ENCODE results near the gene RPL28. TPM values are rescaled to one million over a fixed set of nuclear protein-coding genes. Genes with fewer than 3 reads are reported as not detected.

RPL28 gene
- total RNA-seq, 1 experiment from 2014 or later: 836 TPM

DNA sequence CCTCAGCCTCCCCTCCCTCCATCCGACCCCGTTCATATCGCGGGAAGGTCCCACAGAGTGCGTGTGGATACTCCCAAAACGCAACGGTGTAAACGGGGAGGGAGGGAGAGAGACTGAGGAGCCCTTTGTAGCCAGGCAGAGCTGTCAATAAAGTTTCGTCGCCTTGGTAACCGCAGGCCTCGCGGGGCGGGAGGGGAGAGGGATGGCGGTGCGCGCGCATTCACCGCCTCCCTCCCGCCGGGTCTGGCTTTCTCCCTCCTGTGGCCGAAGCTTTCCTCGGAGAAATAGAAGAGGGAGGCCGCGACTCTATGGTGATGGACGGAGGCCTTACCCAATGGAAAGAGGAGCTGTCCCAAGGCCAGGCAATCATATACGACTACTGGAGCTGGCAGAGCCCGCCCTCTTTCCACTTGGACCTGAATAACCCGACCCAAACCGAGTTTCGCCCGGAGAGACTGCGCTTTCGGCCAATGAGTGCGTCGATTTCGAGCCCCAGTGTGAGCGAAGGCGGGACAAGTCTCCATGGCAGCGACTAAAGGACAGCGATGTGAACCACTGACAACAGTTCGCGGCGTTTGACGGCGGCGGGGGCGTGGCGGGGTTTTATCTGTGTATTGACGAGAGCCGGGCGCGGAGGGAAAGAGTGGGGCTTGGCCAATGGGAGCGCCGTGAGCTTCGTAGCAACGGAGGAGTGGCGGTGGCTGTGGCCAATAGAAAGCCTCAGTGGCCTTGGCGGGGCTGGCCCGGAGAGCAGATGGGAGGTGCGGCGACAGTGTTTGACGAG is 46.4 kb upstream of the RPL28 start, which contains the start of gene KMT5C:
TSS of gene KMT5C (plus strand) at position 772 of the 784 bp plus-strand sequence. CDS start 2,061 bp downstream, outside the sequence.
- Histone ChIP-seq H3K9me2 (replicated peaks; ENCODE audit: low read length) (no peaks in the 10 kb centered on the region), H3K4me1 (ENCODE audit: insufficient read depth, low read length) (peaks cover 19% of the 10 kb centered on the region), H3K4me3 (ENCODE audit: low read length) (peak within 1 kb of the TSS; percentile 80), H3K9me3 (ENCODE audit: low read length) (no peaks in the 10 kb centered on the region), H3K27me3 (ENCODE audit: low read length) (no peaks in the 10 kb centered on the region), H3K4me2 (ENCODE audit: low read length) (peak within 1 kb of the TSS; percentile 97), H3K27ac (ENCODE audit: low read length) (peak within 1 kb of the TSS; percentile 95), H4K20me1 (ENCODE audit: low read length) (no peaks in the 10 kb centered on the region), H3K36me3 (ENCODE audit: low read depth, low read length) (no peaks in the 10 kb centered on the region), H3K9ac (ENCODE audit: low read length) (peak within 1 kb of the TSS; percentile 88), H3F3A (ENCODE audit: low read length, unreplicated experiment) (no peaks in the 10 kb centered on the region), H3K79me2 (ENCODE audit: low read length) (peaks cover 11% of the 10 kb centered on the region), H2AFZ (ENCODE audit: low read length) (peak within 1 kb of the TSS; percentile 72)
- ChIA-PET POLR2A (ENCODE audit: unreplicated experiment) (interaction anchor here (0.5 to 1.8 kb wide), 19 partner anchors 11 to 1495 kb away, joined by 3 to 9 read pairs (median 4); partner anchors contain the start of genes BRSK1, HSPBP1, ISOC2 and PPP6R1), CTCF (interaction anchor here (0.6 to 1.5 kb wide), 7 partner anchors 9 to 45 kb away, joined by 3 to 9 read pairs (median 5); partner anchors contain the start of gene TMEM238)
- peak; percentile 86 for ATAC-seq
- intact Hi-C loops (cut with micrococcal nuclease): loop anchor here (1.0 to 5.0 kb wide), 4 partner anchors 16 to 127 kb away; partner anchors contain the start of genes COX6B2, RPL28 and TMEM238
- BruUV-seq (replicated peaks): no TSS peak
- DNase-seq: peak; percentile 100
- TF ChIP-seq EZH2 (IDR thresholded peaks at IDR 0.05; ENCODE audit: low read length, unreplicated experiment): no peak
- TF ChIP-seq, protein P1, sequence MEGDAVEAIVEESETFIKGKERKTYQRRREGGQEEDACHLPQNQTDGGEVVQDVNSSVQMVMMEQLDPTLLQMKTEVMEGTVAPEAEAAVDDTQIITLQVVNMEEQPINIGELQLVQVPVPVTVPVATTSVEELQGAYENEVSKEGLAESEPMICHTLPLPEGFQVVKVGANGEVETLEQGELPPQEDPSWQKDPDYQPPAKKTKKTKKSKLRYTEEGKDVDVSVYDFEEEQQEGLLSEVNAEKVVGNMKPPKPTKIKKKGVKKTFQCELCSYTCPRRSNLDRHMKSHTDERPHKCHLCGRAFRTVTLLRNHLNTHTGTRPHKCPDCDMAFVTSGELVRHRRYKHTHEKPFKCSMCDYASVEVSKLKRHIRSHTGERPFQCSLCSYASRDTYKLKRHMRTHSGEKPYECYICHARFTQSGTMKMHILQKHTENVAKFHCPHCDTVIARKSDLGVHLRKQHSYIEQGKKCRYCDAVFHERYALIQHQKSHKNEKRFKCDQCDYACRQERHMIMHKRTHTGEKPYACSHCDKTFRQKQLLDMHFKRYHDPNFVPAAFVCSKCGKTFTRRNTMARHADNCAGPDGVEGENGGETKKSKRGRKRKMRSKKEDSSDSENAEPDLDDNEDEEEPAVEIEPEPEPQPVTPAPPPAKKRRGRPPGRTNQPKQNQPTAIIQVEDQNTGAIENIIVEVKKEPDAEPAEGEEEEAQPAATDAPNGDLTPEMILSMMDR (conservative IDR thresholded peaks at IDR 0.05; ENCODE audit: low read depth, low read length): peak; percentile 27; the same call in 1 of the 2 replicates

DNA sequence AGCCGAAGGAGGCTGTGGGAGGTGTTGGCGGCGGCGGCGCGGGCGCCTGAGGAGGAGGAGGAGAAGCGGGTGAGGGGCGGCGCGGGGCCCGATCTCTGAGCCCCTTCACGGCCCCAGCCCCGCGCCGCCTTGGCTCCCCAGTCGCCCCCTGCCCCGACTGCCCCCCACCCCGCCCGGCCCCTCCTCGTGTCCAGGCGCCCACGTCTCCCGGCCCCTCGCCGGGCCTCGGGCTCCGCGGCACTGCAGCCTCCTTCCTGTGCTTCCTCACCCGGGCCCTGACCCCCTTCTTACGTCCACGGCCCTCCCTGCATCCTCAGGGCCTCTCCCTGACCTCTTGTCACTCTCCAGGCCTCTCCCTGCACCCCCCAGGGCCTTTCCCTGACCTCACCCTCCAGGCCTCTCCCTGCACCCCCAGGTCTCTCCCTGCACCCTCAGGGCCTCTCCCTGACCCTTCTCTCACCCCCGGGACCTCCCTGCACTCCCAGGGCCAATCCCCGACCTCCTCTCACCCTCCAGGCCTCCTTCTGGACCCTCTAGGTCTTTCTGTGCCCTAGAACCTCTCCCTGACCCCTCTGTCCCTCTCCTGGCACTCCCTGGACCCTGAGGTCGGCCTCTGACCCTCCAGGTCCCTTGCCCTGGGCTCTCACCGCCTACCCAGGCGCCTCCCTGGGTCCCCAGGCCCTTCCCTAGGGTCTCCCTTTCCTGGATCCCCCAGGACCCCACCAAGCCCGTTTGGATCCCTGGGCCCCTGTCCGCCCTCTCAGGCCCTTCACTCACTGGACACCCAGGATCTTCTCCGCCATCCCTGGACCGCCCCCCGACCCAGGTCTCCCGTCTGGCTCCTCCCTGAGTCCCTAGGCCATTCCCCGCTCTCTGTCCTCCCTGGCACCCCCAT is 45.6 kb upstream of the RPL28 start:
- no peaks in the 10 kb centered on the region for H3K9me2 ChIP-seq (replicated peaks; ENCODE audit: low read length)
- ChIA-PET CTCF (interaction anchor here (0.6 to 1.2 kb wide), 6 partner anchors 8 to 44 kb away, joined by 3 to 9 read pairs (median 5); partner anchors contain the start of gene TMEM238), POLR2A (ENCODE audit: unreplicated experiment) (interaction anchor here (0.5 to 1.8 kb wide), 10 partner anchors 10 to 1073 kb away, joined by 3 to 8 read pairs (median 4); partner anchors contain the start of genes PPP6R1, TMEM238 and UBE2S)
- BruUV-seq (replicated peaks): no TSS peak
- ATAC-seq (no peak), DNase-seq (no peak)
- peak overlapping the region; percentile 38 for H3K27ac ChIP-seq (ENCODE audit: low read length)
- no peak for TF ChIP-seq EZH2 (IDR thresholded peaks at IDR 0.05; ENCODE audit: low read length, unreplicated experiment)
- TF ChIP-seq, protein P1 (conservative IDR thresholded peaks at IDR 0.05; ENCODE audit: low read depth, low read length): no peak
- no peaks in the 10 kb centered on the region for H3F3A ChIP-seq (ENCODE audit: low read length, unreplicated experiment)
- H3K4me2 ChIP-seq (ENCODE audit: low read length): peak overlapping the region; percentile 97
- no peaks in the 10 kb centered on the region for H3K27me3 ChIP-seq (ENCODE audit: low read length)
- no peaks in the 10 kb centered on the region for H3K36me3 ChIP-seq (ENCODE audit: low read depth, low read length)
- H3K4me3 ChIP-seq (ENCODE audit: low read length): peak overlapping the region; percentile 80
- peaks cover 11% of the 10 kb centered on the region for H3K79me2 ChIP-seq (ENCODE audit: low read length)
- peaks cover 19% of the 10 kb centered on the region for H3K4me1 ChIP-seq (ENCODE audit: insufficient read depth, low read length)
- intact Hi-C loops (cut with micrococcal nuclease): loop anchor here (1.0 to 5.0 kb wide), 4 partner anchors 15 to 128 kb away; partner anchors contain the start of genes COX6B2, RPL28 and TMEM238
- peak overlapping the region; percentile 88 for H3K9ac ChIP-seq (ENCODE audit: low read length)
- H3K9me3 ChIP-seq (ENCODE audit: low read length): no peaks in the 10 kb centered on the region
- no peaks in the 10 kb centered on the region for H4K20me1 ChIP-seq (ENCODE audit: low read length)
- H2AFZ ChIP-seq (ENCODE audit: low read length): no peak overlapping the region; the same call in 1 of the 2 replicates
